OCI-LY1 (cell line): ENCODE results near the gene TTC39C.
"Not testable (repeated sequence)": the region's sequence is repeated elsewhere in the genome, so short reads cannot be mapped to it uniquely, and the experiment has no call there.

ENCODE experiments used
- H2AFZ ChIP-seq: fragments of 200-600 bp; sonication (generic), shearing (Covaris generic); 2 replicates; pipeline ENCODE4 v1.6.0; 2014; ENCODE audit warnings: antibody characterized with exemption, mild to moderate bottlenecking, low read length
- H3F3A ChIP-seq: fragments of 200-600 bp; sonication (generic), shearing (Covaris generic); 2 replicates; pipeline ENCODE4 v1.6.0; 2014; ENCODE audit warnings: mild to moderate bottlenecking, antibody characterized with exemption, low read length, moderate library complexity; ENCODE audit not compliant: insufficient read depth
- H3K27ac ChIP-seq: fragments of 200-600 bp; sonication (generic); 2 replicates; pipeline ENCODE4 v1.5.1; 2014; ENCODE audit warnings: low read length, mixed run types, mild to moderate bottlenecking, low read depth; ENCODE audit not compliant: poor library complexity, severe bottlenecking
- H3K27me3 ChIP-seq: fragments of 200-600 bp; sonication (generic); 2 replicates; pipeline ENCODE4 v1.6.0; 2014; ENCODE audit warnings: antibody characterized with exemption, mild to moderate bottlenecking, low read length, moderate library complexity; ENCODE audit not compliant: insufficient read depth
- H3K36me3 ChIP-seq: fragments of 200-600 bp; sonication (generic); 2 replicates; pipeline ENCODE4 v1.6.1; 2014; ENCODE audit warnings: mild to moderate bottlenecking, antibody characterized with exemption, low read length, moderate library complexity, mixed read lengths; ENCODE audit not compliant: insufficient read depth
- H3K4me1 ChIP-seq: fragments of 200-600 bp; sonication (generic); 2 replicates; pipeline ENCODE4 v1.5.1; 2014; ENCODE audit warnings: mild to moderate bottlenecking, low read length, moderate library complexity; ENCODE audit not compliant: insufficient read depth, severe bottlenecking
- H3K4me2 ChIP-seq: fragments of 200-600 bp; sonication (generic), shearing (Covaris generic); 2 replicates; pipeline ENCODE4 v1.6.1; 2014; ENCODE audit warnings: low read length
- H3K4me3 ChIP-seq: fragments of 200-600 bp; sonication (generic); 2 replicates; pipeline ENCODE4 v1.5.1; 2014; ENCODE audit warnings: low read length, low read depth, mild to moderate bottlenecking, mixed read lengths; ENCODE audit not compliant: poor library complexity, severe bottlenecking
- H3K79me2 ChIP-seq: fragments of 200-600 bp; shearing (Covaris generic); 2 replicates; pipeline ENCODE4 v1.6.1; 2016; ENCODE audit warnings: mixed run types, low read length, mixed read lengths; ENCODE audit not compliant: insufficient read depth
- H3K9ac ChIP-seq: fragments of 200-600 bp; sonication (generic), shearing (Covaris generic); 2 replicates; pipeline ENCODE4 v1.6.1; 2014; ENCODE audit warnings: mild to moderate bottlenecking, low read length, mixed read lengths
- H3K9me2 ChIP-seq: fragments of 200-600 bp; sonication (generic), shearing (Covaris generic); 2 replicates; pipeline ENCODE4 v1.6.1; 2014; ENCODE audit warnings: low read depth, mild to moderate bottlenecking, low read length, mixed read lengths
- H3K9me3 ChIP-seq: fragments of 200-600 bp; shearing (Covaris generic); 2 replicates; pipeline ENCODE4 v1.6.1; 2014; ENCODE audit warnings: low read length, mixed read lengths
- H4K20me1 ChIP-seq: fragments of 200-600 bp; sonication (generic), shearing (Covaris generic); 2 replicates; pipeline ENCODE4 v1.6.0; 2016; ENCODE audit warnings: mild to moderate bottlenecking, low read length; ENCODE audit not compliant: insufficient read depth
- CTCF ChIP-seq: fragments of 200-600 bp; sonication (generic), shearing (Covaris generic); IDR thresholded peaks from 2 replicates; pipeline ENCODE4 v1.5.1; 2017; ENCODE audit warnings: mild to moderate bottlenecking, antibody characterized with exemption, low read length, moderate library complexity, mixed read lengths
- EZH2 ChIP-seq: fragments of 200-600 bp; sonication (generic), shearing (Covaris generic); IDR thresholded peaks from 2 replicates; pipeline ENCODE4 v1.8.0; 2017; ENCODE audit warnings: borderline replicate concordance, mixed run types, mild to moderate bottlenecking, antibody characterized with exemption, low read length, moderate library complexity, mixed read lengths

The TTC39C gene

GRCh38 chr18:24057804-24058203 is 43.2 kb downstream of the TTC39C start:
- H4K20me1 ChIP-seq: no peaks in the 10 kb centered on the region
- TF ChIP-seq EZH2 (no peak), CTCF (no peak)
- H3F3A ChIP-seq: no peaks in the 10 kb centered on the region
- H3K4me1 ChIP-seq: no peaks in the 10 kb centered on the region
- H3K27me3 ChIP-seq: no peaks in the 10 kb centered on the region
- H3K9me3 ChIP-seq: no peaks in the 10 kb centered on the region
- no peaks in the 10 kb centered on the region for H3K36me3 ChIP-seq
- no peak overlapping the region for H2AFZ ChIP-seq
- no peaks in the 10 kb centered on the region for H3K79me2 ChIP-seq
- H3K27ac ChIP-seq: no peak overlapping the region
- no peak overlapping the region for H3K4me3 ChIP-seq
- no peaks in the 10 kb centered on the region for H3K9me2 ChIP-seq
- H3K4me2 ChIP-seq: no peak overlapping the region
- H3K9ac ChIP-seq: no peak overlapping the region

GRCh38 chr18:24059385-24059784 is 44.8 kb downstream of the TTC39C start:
- H3K79me2 ChIP-seq, H3K36me3 ChIP-seq, H3K27me3 ChIP-seq, H2AFZ ChIP-seq, H3K4me1 ChIP-seq, H3K9ac ChIP-seq, H3F3A ChIP-seq, H3K4me2 ChIP-seq, H3K27ac ChIP-seq, H3K9me2 ChIP-seq, H3K9me3 ChIP-seq, H3K4me3 ChIP-seq, H4K20me1 ChIP-seq: not testable (repeated sequence)

GRCh38 chr18:24060644-24061043 is 46.1 kb downstream of the TTC39C start:
- no peaks in the 10 kb centered on the region for H3K9me2 ChIP-seq
- no peaks in the 10 kb centered on the region for H4K20me1 ChIP-seq
- H3K36me3 ChIP-seq: no peaks in the 10 kb centered on the region
- TF ChIP-seq EZH2 (no peak), CTCF (no peak)
- no peak overlapping the region for H3K27ac ChIP-seq
- H3K4me1 ChIP-seq: no peaks in the 10 kb centered on the region
- H3K27me3 ChIP-seq: no peaks in the 10 kb centered on the region
- no peak overlapping the region for H3K9ac ChIP-seq
- no peak overlapping the region for H3K4me3 ChIP-seq
- H3K4me2 ChIP-seq: no peak overlapping the region
- no peak overlapping the region for H2AFZ ChIP-seq
- no peaks in the 10 kb centered on the region for H3K79me2 ChIP-seq
- H3K9me3 ChIP-seq: no peaks in the 10 kb centered on the region
- H3F3A ChIP-seq: no peaks in the 10 kb centered on the region

GRCh38 chr18:24063121-24063731 is 48.7 kb downstream of the TTC39C start:
- Histone ChIP-seq H3K9ac (no peak overlapping the region), H3K4me3 (no peak overlapping the region), H3K9me2 (no peaks in the 10 kb centered on the region), H4K20me1 (no peaks in the 10 kb centered on the region), H3K9me3 (no peaks in the 10 kb centered on the region), H3F3A (no peaks in the 10 kb centered on the region), H3K36me3 (no peaks in the 10 kb centered on the region), H2AFZ (no peak overlapping the region), H3K27ac (no peak overlapping the region), H3K27me3 (no peaks in the 10 kb centered on the region), H3K4me1 (no peaks in the 10 kb centered on the region), H3K4me2 (no peak overlapping the region), H3K79me2 (no peaks in the 10 kb centered on the region)
- TF ChIP-seq EZH2: no peak
- no peak for TF ChIP-seq CTCF
